DND-41 (cell line): ENCODE results near the gene ZNF765.

ENCODE experiments used
- EZH2 ChIP-seq: IDR thresholded peaks from 3 replicates; pipeline ENCODE4 v1.6.1; 2012; ENCODE audit warnings: borderline replicate concordance, low read depth, mild to moderate bottlenecking, moderate library complexity, low read length, inconsistent platforms; ENCODE audit not compliant: severe bottlenecking
- TF ChIP-seq, protein P1 (sequence below): IDR thresholded peaks from 2 replicates; pipeline ENCODE4 v1.5.1; 2012; ENCODE audit warnings: borderline replicate concordance, low read length, moderate library complexity, mild to moderate bottlenecking; ENCODE audit not compliant: poor library complexity, severe bottlenecking; ENCODE audit errors: extremely low read depth

GRCh38 chr19:53461866-53462265 is 66.9 kb downstream of the ZNF765 start:
- TF ChIP-seq, protein P1, sequence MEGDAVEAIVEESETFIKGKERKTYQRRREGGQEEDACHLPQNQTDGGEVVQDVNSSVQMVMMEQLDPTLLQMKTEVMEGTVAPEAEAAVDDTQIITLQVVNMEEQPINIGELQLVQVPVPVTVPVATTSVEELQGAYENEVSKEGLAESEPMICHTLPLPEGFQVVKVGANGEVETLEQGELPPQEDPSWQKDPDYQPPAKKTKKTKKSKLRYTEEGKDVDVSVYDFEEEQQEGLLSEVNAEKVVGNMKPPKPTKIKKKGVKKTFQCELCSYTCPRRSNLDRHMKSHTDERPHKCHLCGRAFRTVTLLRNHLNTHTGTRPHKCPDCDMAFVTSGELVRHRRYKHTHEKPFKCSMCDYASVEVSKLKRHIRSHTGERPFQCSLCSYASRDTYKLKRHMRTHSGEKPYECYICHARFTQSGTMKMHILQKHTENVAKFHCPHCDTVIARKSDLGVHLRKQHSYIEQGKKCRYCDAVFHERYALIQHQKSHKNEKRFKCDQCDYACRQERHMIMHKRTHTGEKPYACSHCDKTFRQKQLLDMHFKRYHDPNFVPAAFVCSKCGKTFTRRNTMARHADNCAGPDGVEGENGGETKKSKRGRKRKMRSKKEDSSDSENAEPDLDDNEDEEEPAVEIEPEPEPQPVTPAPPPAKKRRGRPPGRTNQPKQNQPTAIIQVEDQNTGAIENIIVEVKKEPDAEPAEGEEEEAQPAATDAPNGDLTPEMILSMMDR = no peak
- TF ChIP-seq EZH2 = no peak
